COLO668 (cell line): ENCODE measurements around the gene ALDOA.
"Not testable (repeated sequence)": the region's sequence is repeated elsewhere in the genome, so short reads cannot be mapped to it uniquely, and the experiment has no call there.

Source experiments
- DNase-seq: peaks from one replicate; lab custom pipeline; 2025; ENCODE audit not compliant: unreplicated experiment; lab: John Stamatoyannopoulos, UW

Gene ALDOA

DNA sequence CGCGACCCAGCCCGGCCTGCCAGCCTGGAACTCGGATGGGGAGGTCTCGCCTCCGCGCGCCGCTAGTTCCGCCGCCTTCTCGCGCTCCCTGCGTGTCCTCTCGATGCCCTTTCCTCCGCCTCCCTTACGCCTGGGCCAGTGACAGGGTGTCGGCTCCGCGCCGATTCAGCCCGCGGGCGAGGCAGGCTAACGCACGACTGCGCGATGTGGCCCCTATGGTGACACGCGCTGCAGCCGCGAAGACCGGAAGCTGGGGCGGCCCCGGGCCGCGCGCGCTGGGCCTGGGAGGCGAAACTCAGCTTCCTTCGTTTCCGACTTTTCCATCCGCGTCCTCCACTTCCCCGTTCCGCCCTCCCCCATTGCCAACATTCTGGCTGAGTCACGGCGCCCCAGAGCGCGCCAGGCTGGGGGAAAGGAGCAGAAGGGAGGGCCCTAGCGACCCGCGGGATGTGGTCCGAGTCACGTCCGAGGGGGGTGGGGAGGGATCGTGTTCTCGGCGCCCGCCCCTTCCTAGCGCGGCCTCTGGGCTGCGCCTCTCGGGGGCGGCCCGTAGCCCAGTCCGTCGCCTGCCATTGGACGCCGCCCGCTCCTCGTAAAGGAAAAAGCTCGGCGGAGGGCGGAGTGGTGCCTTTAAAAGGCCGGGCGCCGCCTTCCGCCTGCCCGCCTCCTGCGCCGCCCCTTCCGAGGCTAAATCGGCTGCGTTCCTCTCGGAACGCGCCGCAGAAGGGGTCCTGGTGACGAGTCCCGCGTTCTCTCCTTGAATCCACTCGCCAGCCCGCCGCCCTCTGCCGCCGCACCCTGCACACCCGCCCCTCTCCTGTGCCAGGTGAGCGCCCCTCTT lies at the start of gene ALDOA:
TSS of gene ALDOA (plus strand) at position 659 of the 841 bp plus-strand sequence. CDS start 1,138 bp downstream, outside the sequence.
- peak; percentile 99 for DNase-seq

DNA sequence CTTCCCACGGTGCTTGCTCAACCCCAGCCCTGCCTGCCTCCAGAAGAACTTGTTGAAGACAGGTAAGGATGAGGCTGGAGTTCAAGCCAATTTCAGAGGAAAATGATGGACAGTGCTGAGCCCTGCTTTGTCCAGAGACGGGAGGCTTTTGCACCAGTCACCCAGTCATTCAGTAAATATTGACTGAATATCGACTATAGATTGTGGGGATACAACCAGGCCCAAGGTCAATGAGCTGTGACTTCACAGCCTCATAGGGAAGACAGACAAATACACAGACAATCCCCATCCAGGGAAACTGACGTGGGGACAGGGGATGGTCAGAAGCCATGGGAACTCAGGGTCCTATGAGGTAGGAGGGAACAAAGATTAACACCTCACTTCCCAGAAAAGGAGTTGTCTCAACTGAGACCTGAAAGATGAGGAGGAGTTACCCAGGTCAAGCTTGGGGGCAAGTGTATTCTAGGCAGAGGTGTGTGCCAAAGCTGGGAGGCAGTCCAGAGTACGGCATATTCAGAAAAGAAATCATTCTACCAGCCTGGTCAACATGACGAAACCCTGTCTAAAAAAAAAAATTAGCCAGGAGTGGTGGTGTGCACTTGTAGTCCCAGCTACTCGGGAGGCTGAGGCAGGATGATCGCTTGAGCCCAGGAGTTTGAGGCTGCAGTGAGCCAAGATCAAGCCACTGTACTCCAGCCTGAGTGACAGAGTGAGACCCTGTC lies 48.8 kb upstream of the ALDOA start:
- no peak for DNase-seq

DNA sequence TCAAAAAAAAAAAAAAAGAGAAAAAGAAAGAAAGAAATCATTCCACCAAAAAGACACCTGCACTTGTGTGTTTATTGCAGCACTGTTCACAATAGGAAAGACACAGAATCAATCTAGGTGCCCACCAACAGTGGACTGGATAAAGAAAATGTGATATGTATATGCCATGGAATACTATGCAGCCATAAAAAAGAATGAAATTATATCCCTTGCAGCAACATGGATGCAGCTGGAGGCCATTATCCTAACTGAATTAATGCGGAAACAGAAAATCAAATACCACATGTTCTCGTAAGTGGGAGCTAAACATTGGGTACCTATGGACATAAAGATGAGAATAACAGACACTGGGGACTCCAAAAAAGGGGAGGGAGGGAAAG lies 48.3 kb upstream of the ALDOA start:
- no peak for DNase-seq

DNA sequence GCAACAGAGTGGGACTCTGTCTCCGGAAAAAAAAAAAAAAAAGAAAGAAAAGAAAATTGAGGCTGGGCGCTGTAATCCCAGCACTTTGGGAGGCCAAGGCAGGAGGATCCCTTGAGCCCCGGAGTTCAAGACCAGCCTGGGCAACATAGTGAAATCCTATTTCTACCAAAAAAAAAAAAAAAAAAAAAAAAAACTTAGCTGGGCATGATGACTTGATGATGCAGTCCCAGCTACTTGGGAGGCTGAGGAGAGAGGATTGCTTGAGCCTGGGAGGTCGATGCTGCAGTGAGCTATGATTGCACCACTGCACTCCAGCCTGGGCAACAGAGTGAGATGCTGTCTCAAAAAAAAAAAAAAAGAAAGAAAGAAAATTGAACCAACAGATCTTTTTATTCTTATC lies 47.6 kb upstream of the ALDOA start:
- not testable (repeated sequence) for DNase-seq

DNA sequence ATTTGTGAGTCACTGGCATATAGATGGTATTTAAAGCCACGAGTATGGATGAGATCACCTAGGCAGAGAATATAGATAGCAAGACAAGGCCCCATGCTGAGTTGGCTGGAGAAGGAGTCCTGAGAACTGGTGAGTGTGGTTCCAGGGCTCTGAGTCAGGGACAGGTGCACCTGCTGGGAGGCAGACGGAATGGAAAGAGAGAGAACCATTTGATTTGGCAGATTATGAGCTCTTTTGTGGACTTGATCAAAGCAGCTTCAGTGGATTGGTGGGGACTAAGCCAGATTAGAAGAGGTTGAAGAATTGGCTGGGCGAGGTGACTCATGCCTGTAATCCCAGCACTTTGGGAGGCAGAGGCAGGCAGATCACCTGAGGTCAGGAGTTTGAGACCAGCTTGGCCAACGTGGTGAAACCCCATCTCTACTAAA lies 46.8 kb upstream of the ALDOA start:
- DNase-seq, result peak; percentile 39

DNA sequence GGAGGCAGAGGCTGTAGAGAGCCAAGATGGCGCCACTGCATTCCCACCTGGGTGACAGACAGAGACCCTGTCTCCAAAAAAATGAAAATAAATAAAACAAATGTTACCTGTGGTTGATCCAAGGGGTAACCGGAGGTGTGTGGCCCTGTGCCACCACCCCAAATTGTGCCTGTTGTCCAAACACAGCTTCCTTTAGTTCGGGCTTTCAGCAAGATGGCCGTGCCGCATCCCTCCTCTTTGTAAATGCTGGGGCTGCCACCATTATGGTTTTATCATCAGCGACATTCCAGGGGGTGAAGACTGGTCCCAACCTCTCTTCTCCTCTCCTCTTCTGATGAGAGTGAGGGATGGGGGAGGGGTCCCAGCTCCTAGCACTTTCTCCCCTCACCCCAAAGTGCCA lies 42.7 kb upstream of the ALDOA start, which contains the start of gene C16orf92:
TSS of gene C16orf92 (plus strand) at position 312 of the 400 bp plus-strand sequence. CDS start 143 bp downstream, outside the sequence.
- no peak for DNase-seq

DNA sequence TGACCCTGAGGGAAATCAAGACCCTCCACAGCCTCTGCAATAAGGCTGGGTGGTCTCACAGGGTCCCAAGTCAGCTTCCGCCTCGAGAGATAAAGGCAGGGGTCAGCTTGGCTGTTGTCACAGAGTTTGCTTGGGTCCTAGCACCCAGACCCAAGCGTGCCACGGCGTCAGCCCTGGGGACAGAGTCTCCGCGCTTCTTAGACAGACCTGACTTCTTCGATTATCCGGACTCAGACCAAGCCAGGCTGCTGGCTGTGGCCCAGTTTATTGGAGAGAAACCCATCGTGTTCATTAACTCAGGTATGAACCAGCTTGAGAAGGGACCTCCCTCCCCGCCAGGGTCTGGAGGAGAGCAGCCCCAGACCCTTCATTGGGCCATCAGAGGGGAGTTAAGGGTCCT lies 42.0 kb upstream of the ALDOA start:
- no peak for DNase-seq

DNA sequence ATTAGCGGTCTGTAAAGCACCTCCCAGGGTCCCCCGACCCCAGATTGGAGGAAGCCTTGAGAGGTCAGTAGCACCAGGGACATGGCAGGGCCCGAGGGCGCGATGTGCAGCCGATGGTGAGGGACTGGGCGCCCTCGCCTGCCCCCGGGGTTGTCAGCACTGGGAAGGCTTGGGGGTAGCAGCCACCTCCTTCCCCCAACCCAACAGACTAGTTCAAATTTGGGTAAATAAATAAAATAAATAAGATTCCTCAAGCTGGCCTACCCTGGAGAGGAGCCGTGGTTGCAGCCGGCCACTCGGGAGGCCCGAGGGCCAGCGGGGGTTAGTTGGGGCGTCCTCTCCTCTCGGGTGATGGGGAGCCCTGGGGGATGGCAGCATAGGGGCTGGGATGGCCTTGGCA lies 41.1 kb upstream of the ALDOA start:
- DNase-seq, result no peak

DNA sequence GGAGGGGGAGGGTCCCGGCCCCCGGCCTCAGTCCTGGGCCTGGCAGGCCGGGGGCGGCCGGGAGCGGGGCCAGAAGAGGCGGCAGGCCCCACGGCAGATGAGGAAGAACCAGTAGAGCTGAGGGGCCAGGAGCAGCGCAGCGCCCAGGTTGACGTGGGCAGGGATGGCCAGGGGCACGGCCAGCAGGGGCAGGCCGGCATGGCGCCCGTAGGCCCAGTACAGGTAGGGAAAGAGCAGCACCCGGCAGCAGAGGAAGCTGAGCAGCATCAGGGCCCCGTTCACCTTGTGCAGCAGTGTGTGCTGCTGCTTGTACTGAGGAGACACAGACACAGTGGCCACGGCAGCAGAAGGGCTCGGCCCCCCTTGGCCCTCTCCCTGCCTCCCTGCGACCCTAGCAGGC lies 40.4 kb upstream of the ALDOA start:
- no peak for DNase-seq

DNA sequence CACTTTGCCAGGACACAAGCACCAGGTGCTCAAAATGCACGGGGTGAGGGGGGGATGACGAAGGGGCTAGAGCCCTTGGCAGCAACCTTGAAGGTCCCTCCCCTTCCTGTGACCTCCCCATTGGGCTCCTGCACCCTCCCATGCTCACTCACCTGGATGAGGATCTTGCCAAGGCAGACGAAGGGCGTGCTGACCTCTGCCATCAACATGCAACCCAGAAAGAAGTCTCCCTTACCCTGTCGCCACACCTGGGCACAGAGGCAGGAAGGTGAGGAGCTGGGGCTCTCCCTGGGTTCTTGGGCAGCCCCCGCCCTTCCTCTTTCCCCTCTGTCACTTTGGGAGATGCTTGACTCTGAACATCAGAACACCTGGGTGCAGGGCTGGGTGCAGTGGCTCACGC lies 40.0 kb upstream of the ALDOA start:
- no peak for DNase-seq

DNA sequence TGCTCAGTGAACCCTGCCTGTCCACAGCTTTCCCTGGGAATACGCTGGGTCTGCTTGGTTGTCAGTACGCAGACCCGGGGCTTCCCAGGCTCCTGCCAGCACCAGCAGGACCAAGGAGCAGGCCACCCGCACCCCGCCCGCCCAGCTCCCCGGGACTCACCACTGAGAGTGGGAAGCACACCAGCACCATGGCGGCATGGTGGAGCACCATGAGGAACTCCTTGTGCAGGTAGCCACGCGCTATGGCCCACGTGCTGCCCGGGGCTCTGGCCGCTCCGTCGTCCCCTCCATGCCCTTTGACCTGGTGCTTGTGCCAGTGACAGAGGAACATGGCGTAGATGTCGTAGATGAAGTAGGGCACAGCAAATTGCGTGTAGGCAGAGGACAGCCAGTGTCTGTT lies 39.1 kb upstream of the ALDOA start:
- no peak for DNase-seq

DNA sequence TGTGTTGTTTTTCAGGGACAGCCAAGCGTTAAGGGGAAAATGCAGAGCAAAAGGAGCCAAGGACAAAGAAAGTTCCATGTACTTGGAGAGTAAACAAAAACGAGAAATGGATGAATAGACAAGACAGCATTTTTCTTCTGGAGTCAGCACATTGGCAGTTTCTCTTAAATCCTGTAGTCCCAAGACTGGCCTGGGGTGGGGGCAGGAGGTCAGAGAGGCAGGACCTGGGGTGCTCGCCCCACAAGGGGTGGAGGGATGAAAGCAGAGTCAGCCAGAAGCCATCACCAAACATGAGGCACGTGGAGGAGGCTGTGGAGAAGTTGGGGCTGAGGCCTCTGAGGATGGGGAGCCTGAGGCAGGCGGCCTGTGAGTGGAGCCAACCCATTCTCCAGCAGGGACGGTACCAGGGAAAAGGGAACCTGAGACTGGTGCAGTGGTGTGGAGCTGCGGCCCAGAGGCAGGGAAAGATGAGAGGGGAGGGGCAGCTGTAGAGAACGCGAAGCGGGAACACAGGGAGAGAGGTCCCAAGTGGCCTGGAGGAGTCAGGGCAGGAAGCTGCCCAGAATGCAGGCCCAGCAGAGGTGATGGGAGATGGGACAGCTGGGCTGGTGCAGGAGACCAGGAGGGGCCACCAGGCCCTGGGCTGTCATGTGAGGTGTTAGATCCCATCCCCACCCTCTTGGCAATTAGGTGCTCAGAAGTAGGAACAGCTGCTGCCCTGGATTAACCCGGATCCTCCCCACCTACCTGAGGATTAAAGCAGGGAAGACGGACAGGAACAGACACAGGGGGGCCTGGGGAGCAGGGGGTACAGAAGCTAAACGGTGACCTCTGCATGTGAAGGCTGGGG lies 37.7 kb upstream of the ALDOA start:
- DNase-seq, result no peak

DNA sequence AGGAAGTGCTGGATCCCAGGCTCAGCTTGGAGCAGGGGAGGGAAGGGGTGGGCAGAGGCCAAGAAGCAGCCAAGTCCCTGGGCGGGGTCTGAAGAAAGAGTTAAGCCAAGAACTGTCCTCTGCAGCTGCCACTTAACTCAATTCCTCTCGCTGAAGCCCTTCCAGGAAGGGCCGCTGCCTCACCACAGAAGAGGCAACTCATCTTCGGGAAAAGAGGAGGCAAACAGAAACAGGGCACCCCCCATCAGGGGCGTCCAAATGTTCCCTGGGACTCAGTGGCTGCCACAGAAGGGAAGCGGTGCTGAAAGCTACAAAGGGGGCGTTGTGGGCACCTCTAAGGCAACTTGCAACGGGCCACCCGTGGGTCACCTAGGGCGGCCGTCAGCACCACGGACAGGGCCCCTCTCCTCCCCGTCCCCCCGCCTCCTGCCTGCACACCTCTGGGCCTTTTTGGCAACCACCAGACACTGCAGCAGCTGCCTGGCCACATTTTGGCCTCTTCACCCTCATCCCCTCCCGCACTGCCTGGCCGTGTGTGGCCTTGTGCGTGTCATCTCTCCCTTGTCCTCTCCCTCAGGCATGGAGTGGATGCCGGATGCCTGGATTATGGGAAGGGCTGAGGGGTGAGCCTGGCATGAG lies 37.0 kb upstream of the ALDOA start:
- DNase-seq, result no peak

DNA sequence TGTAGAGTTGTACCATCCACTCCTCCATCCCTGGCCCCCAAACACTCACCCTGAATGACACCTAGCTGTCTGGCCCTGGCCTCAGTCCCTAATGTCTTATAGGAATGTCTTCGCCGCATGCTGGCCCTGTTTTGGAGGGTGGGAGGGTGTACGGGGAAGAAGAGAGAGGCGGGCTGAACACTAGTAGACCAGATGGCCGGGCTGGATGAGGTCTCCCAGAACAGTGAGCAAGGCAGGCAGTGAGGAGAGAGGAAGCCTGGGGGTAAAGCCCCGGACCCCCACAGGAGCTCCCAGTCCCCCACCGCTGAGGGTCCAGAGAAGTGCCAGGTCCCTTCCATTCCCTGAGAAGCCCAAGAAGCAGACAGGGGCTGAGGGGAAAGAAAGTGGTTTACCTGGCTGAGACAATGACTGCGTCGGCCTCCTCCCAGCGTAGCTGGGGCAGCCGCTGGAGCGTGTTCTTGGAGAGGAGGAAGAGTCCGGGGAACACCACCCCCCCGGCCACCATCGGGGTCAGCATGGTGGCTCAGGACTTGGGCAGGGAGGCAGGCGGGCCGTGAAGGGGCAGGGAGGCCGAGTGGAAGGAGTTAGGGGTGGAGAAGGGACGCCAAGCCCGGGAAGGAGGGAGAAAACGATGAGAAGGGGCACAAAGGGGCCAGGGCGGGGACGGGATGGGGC lies 35.4 kb upstream of the ALDOA start:
- no peak for DNase-seq

DNA sequence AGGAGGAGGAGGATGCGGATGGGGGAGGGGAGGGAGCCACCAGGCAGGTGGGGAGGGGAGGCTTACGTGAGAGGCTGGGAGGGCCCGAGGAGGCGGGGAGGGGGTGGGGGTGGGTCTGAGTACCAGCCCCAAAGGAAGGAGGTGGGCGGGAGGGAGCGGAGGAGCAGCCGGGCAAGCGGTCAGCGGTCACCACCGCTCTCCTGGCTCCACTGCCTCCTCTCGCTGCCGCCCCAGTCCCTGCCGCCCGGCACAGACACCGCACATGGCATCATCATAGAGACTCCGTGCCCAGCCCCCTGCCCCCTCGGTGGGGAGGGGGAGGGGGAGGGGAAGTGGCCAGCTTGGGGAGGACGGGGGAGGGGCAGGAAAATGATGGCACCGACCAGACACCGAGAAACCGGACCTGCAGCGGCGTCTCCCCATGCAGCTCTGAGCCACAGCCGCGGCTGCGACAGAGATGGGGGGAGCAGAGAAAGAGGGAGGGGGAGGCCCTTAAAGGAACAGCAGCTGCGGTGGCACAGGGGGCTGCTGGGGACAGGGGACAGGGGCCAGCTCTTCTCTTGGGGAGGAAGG lies 34.6 kb upstream of the ALDOA start, which contains the start of gene TLCD3B:
TSS of gene TLCD3B (minus strand) at position 431 of the 573 bp plus-strand sequence. CDS start 744 bp downstream, outside the sequence.
- DNase-seq, result peak; percentile 23

DNA sequence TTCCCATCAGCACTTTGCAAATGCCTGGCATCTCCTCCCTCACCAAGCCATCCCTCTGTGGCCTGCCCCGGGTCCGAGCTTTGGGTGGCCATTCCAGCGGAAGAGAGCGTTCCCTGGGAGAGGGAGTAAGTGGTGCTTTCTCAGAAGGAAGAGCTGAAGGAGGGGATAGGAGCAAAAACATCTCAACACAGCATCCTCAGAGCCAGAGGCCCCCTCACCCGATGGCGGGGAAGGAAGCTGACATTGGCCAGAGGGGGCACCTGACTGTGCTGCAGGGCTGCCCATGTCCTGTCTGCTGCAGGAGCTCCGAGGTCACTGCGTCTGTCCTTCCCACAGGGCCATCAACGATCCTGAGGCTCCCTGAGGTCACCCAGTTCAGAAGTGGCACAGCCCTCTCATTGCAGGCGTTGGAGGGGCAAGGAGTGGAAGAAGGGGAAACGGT lies 34.1 kb upstream of the ALDOA start:
- no peak for DNase-seq

DNA sequence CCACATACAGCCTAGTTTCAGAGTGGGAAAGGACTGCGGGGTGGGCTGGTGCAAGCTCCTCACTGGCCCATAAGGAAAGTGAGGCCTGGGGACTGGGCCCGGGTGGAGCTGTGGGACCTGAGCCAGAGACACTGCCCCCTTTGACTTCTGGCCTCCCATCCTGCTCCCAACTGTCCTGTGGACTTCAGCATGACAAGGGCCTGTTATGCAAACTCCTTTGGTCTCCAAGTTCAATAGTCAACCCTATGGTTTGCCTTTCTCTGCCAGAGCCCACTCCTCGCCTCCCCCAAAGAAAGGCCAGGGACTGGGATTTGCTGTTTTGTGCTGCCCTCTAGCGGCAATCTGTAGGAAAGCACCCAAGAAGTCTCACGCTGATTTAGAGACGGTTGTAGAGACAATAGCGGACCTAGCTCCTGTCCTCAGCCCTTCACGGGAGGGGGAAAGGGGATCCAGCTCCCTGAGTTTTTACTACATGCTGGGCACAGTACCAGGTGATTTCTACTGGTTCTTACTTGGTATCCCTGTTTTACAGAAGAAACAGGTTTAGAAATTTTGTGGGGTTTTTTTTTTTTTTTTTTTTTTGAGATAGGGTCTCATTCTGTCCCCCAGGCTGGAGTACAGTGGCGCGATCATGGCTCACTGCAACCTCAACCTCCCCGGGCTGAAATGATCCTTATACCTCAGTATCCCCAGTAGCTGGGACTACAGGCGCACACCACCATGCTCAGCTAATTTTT lies 33.3 kb upstream of the ALDOA start:
- DNase-seq, result peak; percentile 54

DNA sequence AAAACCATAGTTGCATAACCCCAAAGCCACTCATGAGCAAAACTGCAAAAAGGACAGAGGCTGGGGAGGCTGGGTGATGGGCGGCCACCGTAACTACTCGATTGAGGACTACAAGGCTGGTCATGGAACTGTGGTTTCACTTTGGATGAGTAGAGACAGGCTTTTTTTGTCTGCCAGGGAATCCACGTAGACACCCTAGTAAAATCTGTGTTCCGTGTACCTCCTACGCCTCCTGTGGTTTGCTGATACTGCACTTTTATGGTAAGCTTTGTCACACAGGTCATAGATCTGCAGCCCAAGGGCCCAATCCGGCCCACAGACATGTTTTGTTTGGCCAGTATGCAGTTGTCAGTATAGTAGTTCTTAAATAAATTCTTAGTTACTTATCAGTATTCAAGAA lies 32.3 kb upstream of the ALDOA start:
- DNase-seq, result no peak

DNA sequence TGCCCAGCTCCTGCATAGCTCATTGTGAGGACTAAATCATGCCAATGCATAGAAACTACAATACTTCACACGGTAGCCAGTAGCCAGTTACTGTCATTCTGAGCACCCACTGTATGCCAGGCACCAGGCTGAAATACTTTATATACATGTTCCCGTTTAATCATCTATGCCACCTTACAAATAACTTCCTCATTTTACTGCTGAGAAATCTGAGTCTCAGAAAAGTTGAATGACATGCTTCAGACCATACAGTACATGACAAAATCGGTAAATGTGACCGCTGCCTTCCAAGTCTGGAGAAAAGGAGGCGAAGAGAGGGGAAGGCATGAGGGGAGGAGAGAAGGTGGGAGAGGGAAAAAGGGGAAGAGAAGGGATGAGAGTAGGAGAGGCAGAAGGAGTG lies 25.3 kb upstream of the ALDOA start:
- no peak for DNase-seq
